IMR-90 (cell line): ENCODE data around the gene NUDT12.

Experiments
- BHLHE40 ChIP-seq: fragments of 150-350 bp; IDR thresholded peaks from 2 replicates; pipeline ENCODE4 v1.6.1; 2016; ENCODE audit warnings: mild to moderate bottlenecking, low read depth, low read length
- CEBPB ChIP-seq: IDR thresholded peaks from 2 replicates; pipeline ENCODE4 v1.6.1; 2012; ENCODE audit warnings: low read depth, low read length, improper control_type of control experiment
- CTCF ChIP-seq: conservative IDR thresholded peaks from 2 replicates; pipeline ENCODE4 v1.5.1; 2012; ENCODE audit warnings: mild to moderate bottlenecking, low read depth, low read length, improper control_type of control experiment
- FOS ChIP-seq: fragments of 150-350 bp; IDR thresholded peaks from 2 replicates; pipeline ENCODE4 v1.6.1; 2016; ENCODE audit warnings: low read depth, low read length
- MXI1 ChIP-seq: IDR thresholded peaks from 2 replicates; pipeline ENCODE4 v1.6.1; 2012; ENCODE audit warnings: low read depth, mild to moderate bottlenecking, low read length, moderate library complexity, borderline replicate concordance
- POLR2A ChIP-seq: IDR thresholded peaks from 2 replicates; pipeline ENCODE4 v1.6.1; 2012; ENCODE audit warnings: mild to moderate bottlenecking, low read depth, low read length
- RAD21 ChIP-seq: IDR thresholded peaks from 2 replicates; pipeline ENCODE4 v1.6.1; 2012; ENCODE audit warnings: low read length, improper control_type of control experiment
- RCOR1 ChIP-seq: IDR thresholded peaks from 2 replicates; pipeline ENCODE4 v1.6.1; 2012; ENCODE audit warnings: mild to moderate bottlenecking, low read length, improper control_type of control experiment; ENCODE audit not compliant: insufficient replicate concordance
- RFX5 ChIP-seq: IDR thresholded peaks from 2 replicates; pipeline ENCODE4 v1.8.0; 2012; ENCODE audit warnings: low read depth, mild to moderate bottlenecking, low read length, moderate library complexity
- SMC3 ChIP-seq: fragments of 150-350 bp; IDR thresholded peaks from 2 replicates; pipeline ENCODE4 v1.6.1; 2016; ENCODE audit warnings: low read depth, mild to moderate bottlenecking, antibody characterized with exemption, low read length, moderate library complexity
- TF ChIP-seq, protein P1 (sequence below): fragments of 150-350 bp; IDR thresholded peaks from 2 replicates; pipeline ENCODE4 v1.6.1; 2016; ENCODE audit warnings: low read depth, mild to moderate bottlenecking, low read length, moderate library complexity, borderline replicate concordance

GRCh38 chr5:103514371-103514770, 48.2 kb downstream of the NUDT12 start:
- TF ChIP-seq POLR2A (no peak), RFX5 (no peak), RAD21 (no peak), CTCF (no peak), MXI1 (no peak), FOS (no peak), CEBPB (no peak), BHLHE40 (no peak), RCOR1 (no peak), SMC3 (no peak)
- TF ChIP-seq, protein P1, sequence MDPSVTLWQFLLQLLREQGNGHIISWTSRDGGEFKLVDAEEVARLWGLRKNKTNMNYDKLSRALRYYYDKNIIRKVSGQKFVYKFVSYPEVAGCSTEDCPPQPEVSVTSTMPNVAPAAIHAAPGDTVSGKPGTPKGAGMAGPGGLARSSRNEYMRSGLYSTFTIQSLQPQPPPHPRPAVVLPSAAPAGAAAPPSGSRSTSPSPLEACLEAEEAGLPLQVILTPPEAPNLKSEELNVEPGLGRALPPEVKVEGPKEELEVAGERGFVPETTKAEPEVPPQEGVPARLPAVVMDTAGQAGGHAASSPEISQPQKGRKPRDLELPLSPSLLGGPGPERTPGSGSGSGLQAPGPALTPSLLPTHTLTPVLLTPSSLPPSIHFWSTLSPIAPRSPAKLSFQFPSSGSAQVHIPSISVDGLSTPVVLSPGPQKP = no peak
